Measurements from ENCODE around the gene FANCI.

FANCI gene

GRCh38 chr15:89353991-89354390 is 110.2 kb downstream of the FANCI start:
- no peak overlapping the region for H3K4me3 ChIP-seq (ENCODE audit: low read depth, low read length)
- DNase-seq (ENCODE audit: low read depth): no peak
- no peak for TF ChIP-seq CTCF (IDR thresholded peaks at IDR 0.05; ENCODE audit: low read depth, low read length, missing control alignments)

- peak; percentile 60 for TF ChIP-seq CTCF (IDR thresholded peaks at IDR 0.05; ENCODE audit: low read depth, low read length, missing control alignments)
- DNase-seq (ENCODE audit: low read depth): no peak
- no peak overlapping the region for H3K4me3 ChIP-seq (ENCODE audit: low read depth, low read length)
Measured at GRCh38 chr15:89356634-89357298, 113.0 kb downstream of the FANCI start.

- no peak overlapping the region for H3K4me3 ChIP-seq (ENCODE audit: low read depth, low read length)
- DNase-seq (ENCODE audit: low read depth): no peak
- TF ChIP-seq CTCF (IDR thresholded peaks at IDR 0.05; ENCODE audit: low read depth, low read length, missing control alignments): no peak
Measured at GRCh38 chr15:89358435-89358754, 114.6 kb downstream of the FANCI start.

GRCh38 chr15:89358755-89359439 is 115.1 kb downstream of the FANCI start:
- peak overlapping the region; percentile 52 for H3K4me3 ChIP-seq (ENCODE audit: low read depth, low read length)
- peak; percentile 26 for DNase-seq (ENCODE audit: low read depth)
- peak; percentile 85 for TF ChIP-seq CTCF (IDR thresholded peaks at IDR 0.05; ENCODE audit: low read depth, low read length, missing control alignments)

GRCh38 chr15:89359471-89360293 is 115.9 kb downstream of the FANCI start:
- no peak for TF ChIP-seq CTCF (IDR thresholded peaks at IDR 0.05; ENCODE audit: low read depth, low read length, missing control alignments)
- H3K4me3 ChIP-seq (ENCODE audit: low read depth, low read length): no peak overlapping the region
- DNase-seq (ENCODE audit: low read depth): no peak

GRCh38 chr15:89360294-89360971 is 116.7 kb downstream of the FANCI start:
- H3K4me3 ChIP-seq (ENCODE audit: low read depth, low read length): no peak overlapping the region
- no peak for DNase-seq (ENCODE audit: low read depth)
- TF ChIP-seq CTCF (IDR thresholded peaks at IDR 0.05; ENCODE audit: low read depth, low read length, missing control alignments): no peak

All from GM12864 (cell line).